Measurements from ENCODE around the gene SMIM14. TPM values are rescaled to one million over a fixed set of nuclear protein-coding genes. Genes with fewer than 3 reads are reported as not detected.

SMIM14 gene
- total and polyA plus RNA-seq, 2 of the 8 experiments (the other 6 are each of a cell fraction or from before 2014, with no cell fraction given) = 29.1 to 31.0 TPM

- no peak for TF ChIP-seq CEBPB (IDR thresholded peaks at IDR 0.05; ENCODE audit: low read depth, low read length)
Observed at GRCh38 chr4:39642885-39643552, 4.4 kb upstream of the SMIM14 start (continued).
